Calu3 (cell line): ENCODE measurements around the gene COPZ1. TPM values are rescaled to one million over a fixed set of nuclear protein-coding genes. Genes with fewer than 3 reads are reported as not detected.

ENCODE experiments used
- BruUV-seq: library from RNA; stranded (reverse); fragments of 400-500 nt; replicated peaks from 2 replicates; lab custom pipeline; 2021; lab: Mats Ljungman, UMichigan
- CTCF ChIA-PET: fragments of 300-600 bp; sonication (Branson Sonifier 250); formaldehyde crosslinking; loops from one replicate; lab custom pipeline; 2022; ENCODE audit warnings: antibody characterized with exemption; lab: Charles Lee
- DNase-seq: peaks from one replicate; pipeline ENCODE4 v3.0.0; 2022
- H3K27ac Mint-ChIP-seq: one replicate; pipeline ENCODE4 v1.8.0; 2022; ENCODE audit warnings: mixed read lengths; ENCODE audit not compliant: unreplicated experiment
- H3K27me3 Mint-ChIP-seq: one replicate; pipeline ENCODE4 v1.8.0; 2022; ENCODE audit warnings: mixed read lengths; ENCODE audit not compliant: unreplicated experiment
- H3K36me3 Mint-ChIP-seq: one replicate; pipeline ENCODE4 v1.8.0; 2022; ENCODE audit warnings: mild to moderate bottlenecking, moderate library complexity, mixed read lengths; ENCODE audit not compliant: insufficient read depth, unreplicated experiment
- H3K4me1 Mint-ChIP-seq: one replicate; pipeline ENCODE4 v1.8.0; 2022; ENCODE audit warnings: mild to moderate bottlenecking, low read depth, mixed read lengths; ENCODE audit not compliant: unreplicated experiment
- H3K4me3 Mint-ChIP-seq: one replicate; pipeline ENCODE4 v1.8.0; 2022; ENCODE audit warnings: mild to moderate bottlenecking, low read depth, moderate library complexity, mixed read lengths; ENCODE audit not compliant: unreplicated experiment
- H3K9me3 Mint-ChIP-seq: one replicate; pipeline ENCODE4 v1.8.0; 2022; ENCODE audit warnings: low read depth, mixed read lengths; ENCODE audit not compliant: unreplicated experiment
- CTCF ChIP-seq: fragments of 200-600 bp; IDR thresholded peaks from one replicate; pipeline ENCODE4 v1.8.0; 2022; ENCODE audit warnings: antibody characterized with exemption; ENCODE audit not compliant: unreplicated experiment
- intact Hi-C: fragments of 100-400 bp; cut with micrococcal nuclease; formaldehyde crosslinking; loops from one replicate; pipeline ENCODE4 v1.10.0; 2022; ENCODE audit not compliant: unreplicated experiment
- total RNA-seq: library from RNA; stranded (reverse); gene quantifications from 2 replicates; pipeline ENCODE4 v1.2.3, GENCODE V29; 2022

The COPZ1 gene
- total RNA-seq, 1 experiment from 2014 or later: 173 TPM

GRCh38 chr12:54394986-54395385 is 70.1 kb downstream of the COPZ1 start:
- no peak for DNase-seq
- CTCF ChIA-PET: interaction anchor here (0.9 to 1.5 kb wide), 2 partner anchors 9 to 45 kb away, joined by 3 to 4 read pairs; no protein-coding TSS in a partner anchor
- Mint-ChIP-seq H3K4me1 (no peaks in the 10 kb centered on the region), H3K9me3 (no peaks in the 10 kb centered on the region), H3K27ac (no peak overlapping the region), H3K36me3 (no peaks in the 10 kb centered on the region), H3K4me3 (no peak overlapping the region), H3K27me3 (peaks cover 26% of the 10 kb centered on the region)
- BruUV-seq: no TSS peak
- no peak for TF ChIP-seq CTCF
- intact Hi-C loops: no loop called here

GRCh38 chr12:54395545-54395944 is 70.6 kb downstream of the COPZ1 start:
- no peak for TF ChIP-seq CTCF
- CTCF ChIA-PET: interaction anchor here (0.5 to 1.5 kb wide), 3 partner anchors 8 to 597 kb away, joined by 3 to 4 read pairs (median 3); no protein-coding TSS in a partner anchor
- Mint-ChIP-seq H3K4me3 (no peak overlapping the region), H3K9me3 (no peaks in the 10 kb centered on the region), H3K4me1 (no peaks in the 10 kb centered on the region), H3K27me3 (peaks cover 26% of the 10 kb centered on the region), H3K36me3 (no peaks in the 10 kb centered on the region), H3K27ac (no peak overlapping the region)
- DNase-seq: no peak
- intact Hi-C loops: no loop called here
- no TSS peak for BruUV-seq

GRCh38 chr12:54397157-54397556 is 72.2 kb downstream of the COPZ1 start:
- no peak overlapping the region for H3K4me3 Mint-ChIP-seq
- DNase-seq: no peak
- no TSS peak for BruUV-seq
- no peaks in the 10 kb centered on the region for H3K36me3 Mint-ChIP-seq
- TF ChIP-seq CTCF: no peak
- H3K27me3 Mint-ChIP-seq: peaks cover 15% of the 10 kb centered on the region
- intact Hi-C loops: no loop called here
- H3K4me1 Mint-ChIP-seq: no peaks in the 10 kb centered on the region
- no peaks in the 10 kb centered on the region for H3K9me3 Mint-ChIP-seq
- CTCF ChIA-PET: interaction anchor here (0.5 to 0.6 kb wide), 2 partner anchors 38 to 42 kb away, joined by 3 read pairs; no protein-coding TSS in a partner anchor
- H3K27ac Mint-ChIP-seq: no peak overlapping the region

GRCh38 chr12:54398218-54398617 is 73.3 kb downstream of the COPZ1 start:
- CTCF ChIA-PET: interaction anchor here (0.7 to 2.3 kb wide), 3 partner anchors 18 to 54 kb away, joined by 6 to 145 read pairs (median 14); no protein-coding TSS in a partner anchor
- Mint-ChIP-seq H3K4me3 (no peak overlapping the region), H3K9me3 (no peaks in the 10 kb centered on the region), H3K27me3 (peaks cover 5% of the 10 kb centered on the region), H3K4me1 (no peaks in the 10 kb centered on the region), H3K36me3 (no peaks in the 10 kb centered on the region), H3K27ac (no peak overlapping the region)
- intact Hi-C loops: no loop called here
- no peak for TF ChIP-seq CTCF
- no peak for DNase-seq
- BruUV-seq: no TSS peak
